ENCODE data around the gene DOCK4.

The DOCK4 gene

DNA sequence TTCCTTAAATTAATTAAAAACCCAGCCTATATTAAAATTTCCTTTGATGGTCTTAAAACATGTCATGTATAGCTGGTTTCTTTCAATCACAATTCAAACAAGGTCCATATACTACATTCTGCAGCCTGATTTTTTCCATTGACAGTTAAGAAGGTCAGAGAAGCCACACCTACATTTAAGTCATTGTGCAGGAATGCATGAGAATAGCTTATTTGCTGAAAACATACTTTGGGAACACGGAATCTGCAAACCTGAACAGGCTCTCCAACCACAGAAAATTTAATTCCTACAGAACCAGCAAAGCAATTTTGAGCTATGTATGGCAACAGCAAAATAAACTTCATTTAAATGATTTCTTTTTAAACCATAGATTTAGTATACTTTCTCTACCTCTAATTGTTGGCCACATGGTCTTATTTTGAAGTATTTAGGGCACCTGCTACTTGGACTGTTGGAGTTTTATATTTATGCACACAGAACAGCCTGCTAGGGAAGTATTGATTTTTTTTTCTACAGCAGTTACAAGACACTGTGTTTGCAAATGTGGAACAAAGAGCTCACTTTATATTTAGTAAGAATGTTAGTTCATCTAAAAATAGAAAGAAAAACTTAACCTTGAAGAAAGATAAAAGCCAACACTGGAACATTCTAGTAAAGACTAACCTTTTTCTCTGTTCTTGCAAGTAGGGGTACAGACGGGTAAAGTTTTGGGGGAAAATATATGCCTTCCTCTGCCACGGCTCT, 403.0 kb downstream of the DOCK4 start:
- no peak for DNase-seq (ENCODE audit: low spot score)

GRCh38 chr7:111802194-111802772, 403.9 kb downstream of the DOCK4 start:
- no peak for DNase-seq (ENCODE audit: low spot score)

GRCh38 chr7:111801277-111801676, 404.9 kb downstream of the DOCK4 start:
- DNase-seq (ENCODE audit: low spot score) = no peak

DNA sequence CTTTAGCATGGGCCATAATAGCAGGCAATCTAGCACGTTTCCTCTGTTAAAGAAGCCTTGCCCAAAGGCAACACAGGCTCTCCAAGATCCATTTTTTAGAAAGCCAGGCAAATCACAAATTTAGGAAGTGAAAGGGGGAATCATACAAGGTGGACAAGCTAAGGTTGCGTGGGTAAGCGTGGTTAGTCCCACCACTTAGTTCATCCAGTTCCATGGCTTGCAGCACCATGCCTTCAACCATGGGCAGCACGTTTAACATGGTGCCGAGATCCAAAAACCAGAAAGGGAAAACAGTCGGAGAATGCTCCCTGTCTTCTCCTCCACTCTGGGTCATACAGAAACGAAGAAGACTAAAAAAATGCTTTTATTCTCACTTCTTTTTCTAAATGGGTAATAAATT, 409.5 kb downstream of the DOCK4 start:
- peak; percentile 20 for DNase-seq (ENCODE audit: low spot score)

DNA sequence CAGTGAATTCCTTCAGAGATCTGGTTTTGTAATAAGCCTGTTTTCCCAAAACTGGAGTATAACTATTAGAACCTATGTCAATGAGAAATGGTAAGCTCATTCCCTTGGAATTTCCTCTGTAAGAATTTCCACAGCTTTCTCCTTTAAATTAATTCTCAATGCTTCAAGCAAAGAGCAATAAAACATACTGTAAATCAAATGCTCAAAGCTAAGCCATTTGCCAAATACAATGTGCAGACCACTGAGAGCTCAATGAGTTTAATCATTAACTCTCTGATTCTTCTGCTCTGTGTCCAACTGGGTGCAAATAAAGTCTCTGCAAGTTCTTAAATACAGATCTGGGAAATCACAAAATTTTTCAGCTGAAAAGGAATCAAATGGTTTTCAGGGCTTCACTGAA, 416.3 kb downstream of the DOCK4 start:
- no peak for DNase-seq (ENCODE audit: low spot score)

DNA sequence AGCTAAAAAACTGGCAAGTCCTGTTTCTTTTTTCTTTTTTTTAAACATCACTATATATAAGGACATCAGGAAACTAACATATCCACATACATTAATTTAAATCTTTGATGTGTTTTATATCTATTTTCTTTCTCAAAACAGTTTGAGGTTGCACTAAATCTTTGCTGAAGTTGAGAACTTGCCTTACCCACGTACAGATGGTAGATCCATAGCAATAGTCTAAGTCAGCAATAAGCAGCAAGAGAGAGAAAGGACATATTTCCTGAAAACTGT, 417.2 kb downstream of the DOCK4 start:
- DNase-seq (ENCODE audit: low spot score) = no peak

- no peak for DNase-seq (ENCODE audit: low spot score)
Observed at GRCh38 chr7:111788286-111789047, 417.7 kb downstream of the DOCK4 start.

GRCh38 chr7:111787741-111788140, 418.5 kb downstream of the DOCK4 start:
- DNase-seq (ENCODE audit: low spot score) = no peak

- no peak for DNase-seq (ENCODE audit: low spot score)
Observed at GRCh38 chr7:111787099-111787498, 419.1 kb downstream of the DOCK4 start.

DNA sequence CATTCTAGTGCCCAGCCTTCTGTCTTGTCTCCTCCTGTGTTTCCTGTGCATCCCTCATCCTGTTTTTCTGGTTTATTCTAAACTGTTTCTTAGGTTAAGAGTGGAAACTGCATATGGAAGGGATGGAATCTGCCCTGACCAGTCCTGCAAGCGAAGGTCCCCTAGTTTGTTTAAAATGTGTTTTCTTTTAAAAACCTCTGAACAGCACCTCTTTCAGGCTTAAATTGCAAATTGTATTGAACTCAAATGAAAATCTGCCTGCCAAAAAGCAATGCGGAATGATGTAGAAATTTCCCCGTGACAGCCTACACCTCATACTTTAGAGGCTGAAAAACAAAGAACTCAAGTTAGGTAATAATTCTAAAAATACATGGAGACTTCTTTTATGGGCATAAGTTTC, 421.1 kb downstream of the DOCK4 start:
- DNase-seq (ENCODE audit: low spot score) = no peak

DNA sequence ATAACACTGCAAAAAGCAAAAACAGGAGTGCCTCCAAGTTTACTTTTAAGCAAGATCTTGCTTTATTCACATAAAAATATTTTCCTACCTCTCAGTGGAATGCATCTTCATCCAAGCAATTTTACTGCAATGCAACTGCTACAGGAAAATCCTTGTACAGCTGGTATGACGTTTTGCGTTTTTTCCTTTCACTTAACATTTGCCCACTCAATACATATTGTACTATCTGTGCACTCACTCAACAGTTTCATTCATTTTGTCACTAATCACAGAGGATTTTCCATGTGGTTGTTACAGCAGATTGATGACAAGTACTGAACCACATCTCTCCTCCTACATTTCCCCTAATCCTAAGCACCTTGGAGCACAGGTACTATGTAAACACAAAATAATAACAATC, 421.9 kb downstream of the DOCK4 start:
- DNase-seq (ENCODE audit: low spot score) = no peak

- DNase-seq (ENCODE audit: low spot score) = no peak
Observed at GRCh38 chr7:111783854-111784253, 422.3 kb downstream of the DOCK4 start.

DNA sequence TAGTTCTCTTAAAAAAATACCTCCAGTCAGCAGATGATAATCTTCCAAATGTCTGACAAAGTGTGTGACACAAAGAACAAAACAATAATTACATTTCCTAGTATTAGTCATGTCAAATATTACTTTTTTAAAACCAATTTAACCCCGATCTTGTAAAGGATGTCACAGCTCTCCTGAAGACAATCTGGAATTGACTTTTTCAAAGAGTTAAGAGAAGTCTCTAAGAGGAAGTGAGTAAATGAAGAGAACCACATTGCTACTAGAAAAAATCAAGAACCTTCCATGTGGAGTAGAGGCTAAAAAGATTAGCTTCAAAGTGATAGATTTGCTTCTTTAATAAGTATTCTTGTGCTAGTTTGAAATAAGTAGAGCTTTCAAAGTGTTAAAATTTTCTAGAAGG, 425.7 kb downstream of the DOCK4 start:
- no peak for DNase-seq (ENCODE audit: low spot score)

DNA sequence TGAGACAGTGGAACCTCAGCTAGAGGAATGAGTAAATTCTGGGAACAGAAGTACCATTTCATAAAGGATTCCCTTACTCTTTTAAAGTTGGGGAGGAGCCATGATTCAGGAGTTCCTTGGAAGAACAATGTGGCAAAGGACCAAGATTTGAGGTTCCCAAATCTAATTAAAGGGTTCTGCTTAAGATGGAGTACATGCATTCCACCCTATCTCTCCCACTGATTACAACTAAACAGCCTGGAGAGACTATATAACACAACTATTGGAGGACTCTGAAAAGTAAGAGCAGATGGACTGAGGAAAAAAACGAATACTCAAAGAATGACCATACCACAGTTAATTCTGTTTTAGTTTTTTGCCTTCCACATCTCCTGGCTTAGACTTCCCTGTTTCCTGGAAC, 431.0 kb downstream of the DOCK4 start:
- no peak for DNase-seq (ENCODE audit: low spot score)

DNA sequence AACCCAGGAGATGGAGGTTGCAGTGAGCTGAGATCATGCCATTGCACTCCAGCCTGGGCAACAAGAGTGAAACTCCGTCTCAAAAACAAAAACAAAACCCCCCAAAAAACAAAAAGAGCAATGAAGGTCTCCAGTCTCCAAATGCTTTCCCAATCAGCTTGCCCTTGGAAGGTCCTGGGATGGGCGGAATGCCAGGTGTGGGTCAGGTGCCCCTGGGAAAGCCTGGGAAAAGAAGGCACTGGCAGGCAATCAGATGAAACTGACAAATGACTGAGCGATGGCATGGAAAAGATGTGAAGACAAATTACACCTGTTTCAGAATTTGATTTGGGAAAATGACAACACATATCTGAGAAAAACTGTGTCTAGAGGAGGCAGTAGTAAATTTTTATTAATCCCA, 433.5 kb downstream of the DOCK4 start:
- no peak for DNase-seq (ENCODE audit: low spot score)

DNA sequence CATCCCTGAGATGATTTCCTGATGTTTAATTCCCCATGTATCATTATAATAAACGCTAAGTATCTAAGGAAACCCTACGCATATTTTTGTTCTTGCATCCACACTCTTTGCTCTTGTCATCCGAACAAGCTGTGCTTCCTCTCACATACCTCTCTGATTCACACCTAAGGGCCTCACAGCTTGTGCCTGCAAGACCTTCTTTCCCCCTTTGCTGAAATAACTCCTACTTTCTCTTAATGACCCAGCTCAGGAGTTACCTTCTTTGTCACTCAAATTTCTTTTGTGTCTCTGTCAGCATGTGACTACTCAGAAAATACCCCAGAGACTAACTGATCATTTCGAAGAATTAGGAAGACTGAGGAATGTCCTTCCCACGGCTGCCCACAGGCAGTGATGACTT, 434.6 kb downstream of the DOCK4 start:
- no peak for DNase-seq (ENCODE audit: low spot score)

DNA sequence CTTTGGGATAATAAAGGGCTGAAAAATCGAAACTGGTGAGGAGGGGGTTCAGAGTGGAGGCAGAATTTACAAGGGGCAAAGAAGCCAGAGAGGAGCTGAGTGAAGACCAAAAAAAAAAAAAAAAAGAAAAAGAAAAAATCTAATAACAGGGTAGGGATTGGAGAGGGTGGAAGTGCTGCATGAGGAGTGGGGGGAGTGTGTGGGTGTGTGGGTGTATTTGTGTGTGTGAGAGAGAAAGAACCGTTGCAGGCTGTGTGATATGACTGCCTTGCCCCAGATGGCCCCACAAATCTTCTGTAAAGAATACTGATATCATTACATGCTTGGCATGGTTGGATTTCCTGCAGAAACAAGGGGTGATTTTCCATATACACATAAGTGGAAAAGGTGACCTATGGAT, 436.1 kb downstream of the DOCK4 start:
- no peak for DNase-seq (ENCODE audit: low spot score)

DNA sequence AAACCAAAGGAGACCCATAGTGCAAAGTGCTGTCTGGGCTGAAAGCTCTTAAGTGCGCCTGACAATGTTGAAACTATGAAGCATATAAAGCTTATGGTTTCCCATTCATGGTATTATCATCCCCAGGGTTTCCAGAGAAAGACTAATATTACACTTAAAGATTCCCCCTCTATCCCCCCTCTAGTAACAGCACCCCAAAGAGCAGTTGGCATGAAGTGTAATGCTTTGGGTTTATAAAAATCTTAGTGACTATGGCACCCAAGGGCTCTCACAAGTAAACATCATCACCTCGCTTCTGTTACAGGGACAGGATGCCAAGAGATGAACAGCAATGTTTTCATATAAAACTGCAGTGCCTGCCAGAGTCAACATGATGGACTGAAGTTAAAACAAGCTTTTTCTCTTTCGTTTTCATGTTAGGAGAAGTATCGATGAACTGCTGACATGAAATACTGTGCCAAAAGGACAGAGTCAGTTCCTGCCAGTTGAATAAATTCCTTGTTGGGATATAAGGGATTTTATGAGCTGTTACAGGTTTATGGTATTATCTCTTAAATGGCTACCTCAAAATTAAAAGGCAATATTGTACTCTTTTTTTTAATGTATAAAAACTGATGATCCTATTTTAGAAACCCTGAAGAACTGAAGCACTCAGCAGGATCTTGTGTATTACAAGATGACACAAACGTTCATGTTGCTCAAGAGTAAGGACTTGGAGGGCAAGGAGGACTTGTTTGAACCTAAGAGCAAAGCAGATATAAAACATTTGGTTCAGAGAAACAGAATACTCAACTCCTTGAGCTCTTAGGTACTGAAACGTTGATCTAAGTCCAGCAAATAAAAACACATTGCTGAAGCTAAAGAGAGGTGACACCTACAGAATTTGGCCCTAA, 440.2 kb downstream of the DOCK4 start:
- no peak for DNase-seq (ENCODE audit: low spot score)

DNA sequence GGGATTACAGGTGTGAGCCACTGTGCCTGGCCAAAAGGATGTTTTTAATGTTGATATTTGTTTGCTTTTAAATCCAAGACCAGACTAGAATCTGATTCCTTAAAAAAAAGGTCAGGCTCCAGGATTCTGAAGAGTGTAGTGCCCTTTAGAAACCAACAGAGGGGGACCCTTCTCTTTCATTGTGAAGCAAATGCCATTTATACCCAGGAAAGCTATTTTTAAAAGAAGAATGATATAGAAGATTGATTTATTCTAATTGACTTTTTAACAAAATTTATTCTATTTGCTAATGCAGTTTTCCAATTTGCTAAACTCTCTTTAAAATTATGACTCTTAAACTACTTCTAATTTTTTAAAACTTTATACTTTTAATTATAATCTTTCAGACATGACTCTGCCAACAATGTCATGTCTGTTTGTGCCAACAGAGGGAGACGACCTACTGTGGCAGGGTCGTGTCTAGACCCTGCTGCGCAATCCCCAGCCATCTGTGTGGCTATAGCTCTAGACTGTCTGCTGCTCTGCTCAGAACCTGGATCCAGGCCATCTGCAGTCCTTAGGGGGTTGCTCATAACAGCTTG, 442.9 kb downstream of the DOCK4 start:
- DNase-seq (ENCODE audit: low spot score) = peak; percentile 76

- DNase-seq (ENCODE audit: low spot score) = no peak
Observed at GRCh38 chr7:111762799-111763198, 443.4 kb downstream of the DOCK4 start.

- no peak for DNase-seq (ENCODE audit: low spot score)
Observed at GRCh38 chr7:111762211-111762610, 444.0 kb downstream of the DOCK4 start.

DNA sequence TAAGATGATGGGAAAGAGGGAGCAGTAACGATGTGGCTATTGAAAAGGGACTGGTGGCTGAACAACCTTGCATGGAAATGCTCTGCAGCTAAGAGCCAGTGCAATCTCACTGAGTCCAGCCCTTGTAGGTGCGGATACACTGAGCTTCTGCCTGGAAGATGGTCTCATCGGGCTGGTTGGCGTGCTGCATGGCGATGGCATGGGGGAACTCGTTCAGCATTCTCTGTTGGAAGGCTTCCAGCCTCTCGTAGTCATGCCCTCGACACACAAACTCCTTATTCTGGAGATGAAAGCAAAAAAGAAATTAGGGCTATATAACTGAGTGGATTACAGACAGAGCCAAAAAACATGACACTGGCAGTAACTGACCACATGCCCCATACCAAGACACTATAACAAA, 446.2 kb downstream of the DOCK4 start:
- DNase-seq (ENCODE audit: low spot score) = no peak

Data from NAMALWA (cell line).